NCI-H1105 treated with DMSO at 0.1 percent for 48 hours (cell line): ENCODE results near the gene PLEKHA4.
"Not testable (repeated sequence)": the region's sequence is repeated elsewhere in the genome, so short reads cannot be mapped to it uniquely, and the experiment has no call there.

Experiments
- DNase-seq: peaks from one replicate; lab custom pipeline; 2025; lab: John Stamatoyannopoulos, UW

PLEKHA4 gene

GRCh38 chr19:48866692-48867091, 1.7 kb downstream of the PLEKHA4 start:
- DNase-seq, result no peak

DNA sequence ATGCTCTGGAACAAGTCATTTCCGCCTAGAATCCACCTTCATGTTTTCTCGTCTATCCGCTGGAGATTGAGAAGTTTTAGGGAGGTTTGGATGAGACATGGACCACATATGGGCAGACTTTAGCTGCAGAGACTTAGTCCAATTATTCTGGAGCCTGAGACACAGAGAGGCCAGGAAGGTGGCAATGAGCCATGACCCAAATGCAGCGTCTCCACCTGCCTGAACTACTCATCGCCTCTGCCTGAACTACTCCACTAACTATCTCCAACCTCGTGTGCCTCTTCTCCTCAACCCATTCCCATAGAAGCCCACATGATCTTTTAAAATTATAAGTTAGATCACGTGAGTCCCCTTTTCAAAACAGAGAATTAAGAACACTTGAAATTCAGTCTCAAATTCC, 5.6 kb downstream of the PLEKHA4 start:
- no peak for DNase-seq

DNA sequence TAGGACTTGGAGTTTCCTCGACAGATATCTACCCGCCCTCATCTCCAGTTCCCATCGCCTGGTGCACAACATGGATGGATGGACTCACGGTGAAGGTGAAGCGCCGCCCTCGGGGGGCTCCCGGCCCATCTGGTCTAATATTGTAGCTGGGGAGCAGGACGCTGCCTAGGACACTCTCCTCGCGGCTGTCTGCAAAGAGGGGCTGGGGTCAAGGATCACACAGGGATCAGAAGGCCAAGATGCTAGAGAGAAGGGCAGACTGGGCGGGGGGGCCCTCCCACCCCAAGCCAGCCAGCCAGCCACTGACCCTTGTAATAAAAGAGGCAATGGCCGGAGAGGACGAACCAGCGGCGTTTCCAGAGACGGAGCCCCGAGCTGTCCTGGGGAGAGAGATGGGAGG, 7.1 kb downstream of the PLEKHA4 start:
- DNase-seq, result no peak

GRCh38 chr19:48859711-48860572, 8.5 kb downstream of the PLEKHA4 start:
- no peak for DNase-seq

DNA sequence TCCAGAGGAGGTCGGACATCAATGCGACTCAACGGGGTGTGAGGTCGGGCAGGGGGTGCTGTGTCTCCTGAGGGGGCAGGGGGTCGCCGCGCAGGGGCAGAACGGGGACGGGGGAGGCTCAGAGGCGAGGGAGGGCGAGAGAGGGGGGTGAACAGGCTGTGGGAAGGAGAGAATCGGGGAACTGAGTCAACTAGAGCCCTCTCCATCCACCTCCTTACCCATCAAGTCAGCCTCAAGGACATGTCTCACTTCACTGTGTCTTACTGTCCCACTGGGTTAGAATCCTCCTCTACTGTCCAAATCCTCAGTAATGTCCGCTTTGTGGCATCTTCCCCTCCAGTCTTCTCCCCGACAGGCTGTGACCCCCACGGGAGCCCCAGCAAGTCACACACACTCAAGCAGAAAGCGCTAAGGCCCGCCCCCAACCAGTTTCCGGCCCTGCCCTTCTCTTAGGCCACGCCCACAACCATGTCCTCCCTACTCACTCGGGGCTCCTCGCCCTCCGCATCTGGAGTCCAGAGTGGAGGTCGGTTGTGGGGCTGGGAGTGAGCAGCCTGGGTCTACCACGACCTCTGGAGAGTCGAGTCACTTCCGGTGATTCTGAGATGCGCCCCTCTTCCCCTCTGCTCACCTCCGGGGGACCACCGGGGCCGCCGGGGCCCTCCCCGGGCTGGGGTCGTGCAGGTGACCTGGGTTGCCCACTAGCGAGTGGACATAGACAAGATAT, 9.3 kb downstream of the PLEKHA4 start:
- no peak for DNase-seq

DNA sequence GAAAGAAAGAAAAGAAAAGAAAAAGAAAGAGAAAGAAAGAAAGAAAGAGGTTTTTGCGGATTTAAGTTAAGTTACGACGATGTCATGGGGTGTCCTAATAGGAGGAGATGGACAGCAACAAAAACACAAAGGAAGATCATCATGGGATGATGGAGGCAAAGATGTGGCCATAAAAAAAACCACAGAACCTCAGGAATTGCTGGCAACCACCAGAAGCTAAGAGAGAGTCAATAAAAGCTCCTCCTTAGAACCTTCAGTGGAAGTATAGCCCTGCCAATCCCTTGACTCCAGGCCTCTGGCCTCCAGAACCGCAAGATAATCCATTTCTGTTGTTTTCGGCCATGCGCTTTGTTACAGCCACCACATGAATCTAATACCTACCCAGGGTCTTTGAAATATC, 11.5 kb downstream of the PLEKHA4 start:
- DNase-seq, result no peak

- DNase-seq, result no peak
Measured at GRCh38 chr19:48854103-48854502, 14.3 kb downstream of the PLEKHA4 start.

DNA sequence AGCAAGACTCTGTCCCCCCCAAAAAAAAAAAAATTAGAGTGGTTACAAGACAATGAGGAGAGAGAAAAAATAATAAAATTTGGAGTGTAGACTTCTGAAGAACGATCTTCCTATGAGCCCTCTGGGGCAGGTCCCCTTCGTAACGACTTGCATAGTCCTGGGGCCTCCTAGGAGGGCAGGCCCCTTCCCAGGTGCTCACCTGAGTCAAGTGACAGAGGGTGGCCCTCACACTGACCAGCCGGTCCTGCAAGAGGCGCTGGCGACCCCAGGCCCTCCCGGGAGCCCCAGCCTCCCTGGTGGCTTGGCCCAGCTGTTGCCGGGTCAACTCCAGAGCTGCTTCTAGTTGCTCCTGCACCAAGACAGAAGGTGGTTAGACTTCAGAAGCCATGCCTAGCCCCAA, 14.9 kb downstream of the PLEKHA4 start:
- no peak for DNase-seq

DNA sequence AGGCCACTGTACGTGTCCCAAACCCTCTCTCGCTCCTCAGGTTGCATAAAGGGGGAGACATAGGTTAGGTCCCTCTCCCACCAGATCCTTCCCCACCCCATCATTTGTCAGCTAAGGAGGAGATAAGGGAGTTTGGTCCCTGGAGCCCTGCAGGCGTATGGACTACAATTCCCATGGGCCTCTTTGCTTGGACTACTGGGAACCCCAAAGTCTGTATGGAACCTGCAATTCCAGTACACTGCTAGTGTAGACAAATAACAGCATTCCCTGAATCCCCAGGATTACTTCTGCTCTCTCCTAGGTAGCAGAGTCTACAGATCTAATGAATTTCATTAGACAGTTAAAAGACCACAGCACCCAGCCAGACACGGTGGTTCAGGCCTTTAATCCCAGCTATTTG, 16.1 kb downstream of the PLEKHA4 start:
- no peak for DNase-seq

- DNase-seq, result not testable (repeated sequence)
Measured at GRCh38 chr19:48846659-48847058, 21.8 kb downstream of the PLEKHA4 start.

GRCh38 chr19:48845384-48845783, 23.0 kb downstream of the PLEKHA4 start:
- DNase-seq, result no peak

DNA sequence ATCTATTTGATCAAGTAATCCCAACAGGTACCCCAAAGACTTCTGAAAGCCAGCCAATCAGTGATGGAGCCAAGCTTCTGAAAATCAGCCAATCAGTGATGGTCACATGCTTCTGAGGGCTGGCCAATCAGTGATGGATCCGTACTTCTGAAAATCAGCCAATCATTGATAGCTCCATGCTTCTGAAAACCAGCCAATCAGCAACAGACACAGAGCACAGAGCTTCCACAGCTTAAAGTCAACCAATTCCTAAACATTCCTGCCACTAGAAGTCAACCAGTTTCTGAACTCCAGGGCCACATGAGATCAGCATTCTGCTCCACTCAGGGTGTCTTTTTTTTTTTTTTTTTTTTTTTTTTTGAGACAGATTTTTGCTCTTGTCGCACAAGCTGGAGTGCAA, 23.9 kb downstream of the PLEKHA4 start:
- no peak for DNase-seq

GRCh38 chr19:48842789-48843162, 25.6 kb downstream of the PLEKHA4 start:
- peak; percentile 55 for DNase-seq

GRCh38 chr19:48841571-48841970, 26.8 kb downstream of the PLEKHA4 start:
- no peak for DNase-seq

- no peak for DNase-seq
Measured at GRCh38 chr19:48841047-48841446, 27.4 kb downstream of the PLEKHA4 start.

GRCh38 chr19:48837687-48838086, 30.7 kb downstream of the PLEKHA4 start:
- DNase-seq, result no peak

DNA sequence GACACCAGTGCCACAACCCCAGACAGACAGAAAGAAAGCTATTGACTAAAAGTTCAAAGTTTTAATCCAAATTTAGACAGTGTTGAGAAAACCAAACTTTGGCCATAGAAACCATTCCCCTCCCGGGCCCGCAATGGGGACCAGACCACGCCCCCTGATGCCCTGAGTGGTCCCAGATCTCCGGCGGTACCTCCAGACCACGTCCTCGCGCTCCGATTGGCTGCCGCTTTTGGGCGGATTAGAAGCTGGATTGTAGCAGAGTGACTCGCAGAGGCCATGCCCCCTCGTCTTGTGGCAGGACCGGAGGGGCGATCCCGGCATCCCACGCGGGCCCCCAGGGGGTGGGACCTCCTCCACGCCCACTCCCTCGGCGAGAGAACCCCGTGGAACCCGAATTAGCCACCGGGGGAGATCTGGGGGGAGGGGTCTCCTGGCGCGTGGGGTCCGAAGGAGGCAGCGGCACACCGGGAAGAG, 31.3 kb downstream of the PLEKHA4 start:
- DNase-seq, result peak; percentile 91

- DNase-seq, result peak; percentile 44
Measured at GRCh38 chr19:48836089-48837017, 32.1 kb downstream of the PLEKHA4 start, which contains the start of gene HSD17B14. TSS of gene HSD17B14 (minus strand) at chr19:48836491. CDS start at chr19:48836411, 80 bp downstream.

DNA sequence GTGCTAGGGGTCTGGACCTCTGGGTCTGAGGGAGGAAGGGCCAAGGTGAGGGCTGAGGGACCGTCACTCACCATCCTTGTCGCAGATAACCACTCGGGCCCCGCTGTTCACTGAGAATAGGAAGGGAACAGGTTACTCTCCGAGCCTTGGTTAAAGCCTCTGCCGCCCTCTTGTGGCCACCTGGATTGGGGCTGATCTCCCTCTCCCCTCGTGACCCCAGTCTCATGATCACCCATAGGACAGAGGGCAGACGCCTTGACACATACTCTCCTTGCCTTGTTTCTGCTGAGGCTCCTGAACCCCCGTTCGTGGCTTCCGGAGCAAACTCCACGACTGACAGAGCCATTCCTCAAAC, 32.7 kb downstream of the PLEKHA4 start:
- DNase-seq, result peak; percentile 90

- no peak for DNase-seq
Measured at GRCh38 chr19:48833977-48834376, 34.4 kb downstream of the PLEKHA4 start.

DNA sequence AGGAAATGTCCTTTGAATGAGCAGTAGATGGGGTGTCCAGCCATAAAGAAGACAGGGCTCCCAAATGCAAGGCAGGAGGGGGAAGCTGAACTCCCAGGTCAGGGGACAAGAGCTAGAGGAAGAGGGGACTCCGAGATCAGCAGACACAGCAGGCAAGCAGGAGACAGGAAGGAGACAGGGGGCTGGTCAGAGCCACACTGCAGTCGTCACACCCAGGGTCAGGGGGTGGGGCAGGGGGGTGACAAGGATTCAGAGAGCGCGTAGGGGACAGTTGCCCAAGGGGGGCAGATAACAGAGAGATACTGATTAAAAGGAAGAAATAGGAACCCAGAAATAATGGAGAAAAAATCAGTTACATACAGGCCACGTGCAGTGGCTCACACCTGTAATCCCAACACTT, 35.4 kb downstream of the PLEKHA4 start:
- no peak for DNase-seq

DNA sequence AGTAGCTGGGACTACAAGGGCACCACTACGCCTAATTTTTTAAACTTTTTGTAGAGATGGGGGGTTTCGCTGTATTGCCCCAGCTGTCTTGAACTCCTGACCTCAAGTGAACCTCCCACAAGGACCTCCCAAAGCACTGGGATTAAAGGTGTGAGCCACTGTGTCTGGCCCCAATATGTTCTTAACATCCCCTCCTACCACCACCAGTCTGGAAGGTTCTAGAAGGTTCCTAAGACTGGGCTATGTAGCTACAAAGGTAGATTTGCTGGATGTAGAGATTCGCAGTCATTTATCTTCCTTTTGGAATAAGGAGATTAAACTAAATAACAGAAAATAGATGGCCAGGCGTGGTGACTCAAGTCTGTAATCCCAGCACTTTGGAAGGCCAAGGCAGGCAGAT, 37.5 kb downstream of the PLEKHA4 start:
- DNase-seq, result no peak
